Lower lobe of right lung (tissue), 2 donors: ENCODE results near the gene TUNAR. TPM values are rescaled to one million over a fixed set of nuclear protein-coding genes. Genes with fewer than 3 reads are reported as not detected.

Experiments used
- ATAC-seq, 2 donors: fragments of 200-7000 bp; cut with Tn5 transposase; one replicate each; pipeline ENCODE4 v1.9.1; 2020 to 2022; ENCODE audit warnings: mild to moderate bottlenecking in 2 of 2, moderate library complexity in 2 of 2
- DNase-seq: peaks from one replicate; pipeline ENCODE4 v3.0.0-alpha.2; 2020
- H3K27ac ChIP-seq: fragments of 200-600 bp; one replicate; pipeline ENCODE4 v1.8.0; 2022
- H3K27me3 ChIP-seq: fragments of 200-600 bp; one replicate; pipeline ENCODE4 v1.8.0; 2022; ENCODE audit warnings: low read depth
- H3K36me3 ChIP-seq: fragments of 200-600 bp; one replicate; pipeline ENCODE4 v1.8.0; 2022; ENCODE audit warnings: mild to moderate bottlenecking
- H3K4me1 ChIP-seq: fragments of 200-600 bp; one replicate; pipeline ENCODE4 v1.8.0; 2022
- H3K4me3 ChIP-seq: fragments of 200-600 bp; one replicate; pipeline ENCODE4 v1.8.0; 2022; ENCODE audit warnings: mild to moderate bottlenecking
- H3K9me3 ChIP-seq: fragments of 200-600 bp; one replicate; pipeline ENCODE4 v1.8.0; 2022
- intact Hi-C: fragments of 100-400 bp; cut with DNase I; formaldehyde crosslinking; loops from one replicate; pipeline ENCODE4 v1.11.0; 2022
- total RNA-seq: library from RNA; stranded (reverse); fragmentation: NEBNext Ultra II Directional; extraction: Animal tissue kit (Norgen Biotek cat#: 25700); gene quantifications from one replicate; pipeline ENCODE4 v1.2.1, GENCODE V29; 2021
- TF ChIP-seq, protein P1 (sequence below): fragments of 200-600 bp; IDR thresholded peaks from one replicate; pipeline ENCODE4 v1.8.0; 2022; ENCODE audit warnings: antibody characterized with exemption, mild to moderate bottlenecking
- donor health status: DM: no; HTN: yes; CAD: no; lungs with severe emphysema.

TUNAR gene
- total RNA-seq, 1 donor from 2014 or later: not detected

- H3K9me3 ChIP-seq: no peaks in the 10 kb centered on the region
- no peak for DNase-seq
- intact Hi-C loops: no loop called here
- H3K27me3 ChIP-seq: no peaks in the 10 kb centered on the region
- no peak overlapping the region for H3K4me3 ChIP-seq
- ATAC-seq: no peak
- TF ChIP-seq, protein P1, sequence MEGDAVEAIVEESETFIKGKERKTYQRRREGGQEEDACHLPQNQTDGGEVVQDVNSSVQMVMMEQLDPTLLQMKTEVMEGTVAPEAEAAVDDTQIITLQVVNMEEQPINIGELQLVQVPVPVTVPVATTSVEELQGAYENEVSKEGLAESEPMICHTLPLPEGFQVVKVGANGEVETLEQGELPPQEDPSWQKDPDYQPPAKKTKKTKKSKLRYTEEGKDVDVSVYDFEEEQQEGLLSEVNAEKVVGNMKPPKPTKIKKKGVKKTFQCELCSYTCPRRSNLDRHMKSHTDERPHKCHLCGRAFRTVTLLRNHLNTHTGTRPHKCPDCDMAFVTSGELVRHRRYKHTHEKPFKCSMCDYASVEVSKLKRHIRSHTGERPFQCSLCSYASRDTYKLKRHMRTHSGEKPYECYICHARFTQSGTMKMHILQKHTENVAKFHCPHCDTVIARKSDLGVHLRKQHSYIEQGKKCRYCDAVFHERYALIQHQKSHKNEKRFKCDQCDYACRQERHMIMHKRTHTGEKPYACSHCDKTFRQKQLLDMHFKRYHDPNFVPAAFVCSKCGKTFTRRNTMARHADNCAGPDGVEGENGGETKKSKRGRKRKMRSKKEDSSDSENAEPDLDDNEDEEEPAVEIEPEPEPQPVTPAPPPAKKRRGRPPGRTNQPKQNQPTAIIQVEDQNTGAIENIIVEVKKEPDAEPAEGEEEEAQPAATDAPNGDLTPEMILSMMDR: no peak
- no peaks in the 10 kb centered on the region for H3K4me1 ChIP-seq
- no peak overlapping the region for H3K27ac ChIP-seq
- no peaks in the 10 kb centered on the region for H3K36me3 ChIP-seq
Measured at GRCh38 chr14:95948558-95948981, 71.9 kb downstream of the TUNAR start.

- Histone ChIP-seq H3K4me3 (no peak overlapping the region), H3K27me3 (no peaks in the 10 kb centered on the region), H3K27ac (no peak overlapping the region), H3K4me1 (no peaks in the 10 kb centered on the region), H3K9me3 (no peaks in the 10 kb centered on the region), H3K36me3 (no peaks in the 10 kb centered on the region)
- ATAC-seq (no peak), DNase-seq (no peak)
- intact Hi-C loops: no loop called here
- TF ChIP-seq, protein P1: no peak
Measured at GRCh38 chr14:95951359-95951758, 74.7 kb downstream of the TUNAR start.

- H3K4me1 ChIP-seq: no peaks in the 10 kb centered on the region
- TF ChIP-seq, protein P1: no peak
- intact Hi-C loops: no loop called here
- no peak overlapping the region for H3K4me3 ChIP-seq
- no peak for ATAC-seq
- H3K27ac ChIP-seq: no peak overlapping the region
- H3K9me3 ChIP-seq: no peaks in the 10 kb centered on the region
- no peak for DNase-seq
- no peaks in the 10 kb centered on the region for H3K27me3 ChIP-seq
- no peaks in the 10 kb centered on the region for H3K36me3 ChIP-seq
Measured at GRCh38 chr14:95953111-95953724, 76.6 kb downstream of the TUNAR start.

GRCh38 chr14:95956601-95957460, 80.2 kb downstream of the TUNAR start:
- TF ChIP-seq, protein P1: no peak
- H3K9me3 ChIP-seq: no peaks in the 10 kb centered on the region
- intact Hi-C loops: no loop called here
- H3K27me3 ChIP-seq: no peaks in the 10 kb centered on the region
- DNase-seq: no peak
- H3K36me3 ChIP-seq: no peaks in the 10 kb centered on the region
- H3K4me3 ChIP-seq: no peak overlapping the region
- no peak overlapping the region for H3K27ac ChIP-seq
- no peaks in the 10 kb centered on the region for H3K4me1 ChIP-seq
- ATAC-seq: no peak

DNA sequence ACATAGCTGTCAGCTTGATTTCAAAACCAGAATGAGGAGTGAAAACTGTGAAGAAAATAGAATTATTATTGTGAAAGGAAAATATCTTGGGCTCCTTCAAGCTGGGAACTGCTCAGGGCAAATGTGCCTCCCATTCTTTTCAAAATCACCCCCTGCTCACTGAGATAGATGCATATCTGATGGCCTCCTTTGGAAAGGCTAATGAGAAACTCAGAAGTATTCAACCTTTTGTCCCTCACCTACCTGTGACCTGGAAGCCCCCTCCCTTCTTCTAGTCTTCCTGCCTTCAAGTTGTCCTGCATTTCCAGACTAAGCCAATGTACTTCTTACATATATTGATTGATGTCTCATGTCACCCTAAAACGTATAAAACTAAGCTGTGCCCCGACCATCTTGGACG, 81.5 kb downstream of the TUNAR start:
- H3K27ac ChIP-seq: no peak overlapping the region
- no peaks in the 10 kb centered on the region for H3K27me3 ChIP-seq
- ATAC-seq (no peak), DNase-seq (no peak)
- no peaks in the 10 kb centered on the region for H3K36me3 ChIP-seq
- TF ChIP-seq, protein P1: no peak
- intact Hi-C loops: no loop called here
- no peaks in the 10 kb centered on the region for H3K9me3 ChIP-seq
- no peak overlapping the region for H3K4me3 ChIP-seq
- no peaks in the 10 kb centered on the region for H3K4me1 ChIP-seq
